ENCODE measurements around the gene HAGH.

HAGH gene

DNA sequence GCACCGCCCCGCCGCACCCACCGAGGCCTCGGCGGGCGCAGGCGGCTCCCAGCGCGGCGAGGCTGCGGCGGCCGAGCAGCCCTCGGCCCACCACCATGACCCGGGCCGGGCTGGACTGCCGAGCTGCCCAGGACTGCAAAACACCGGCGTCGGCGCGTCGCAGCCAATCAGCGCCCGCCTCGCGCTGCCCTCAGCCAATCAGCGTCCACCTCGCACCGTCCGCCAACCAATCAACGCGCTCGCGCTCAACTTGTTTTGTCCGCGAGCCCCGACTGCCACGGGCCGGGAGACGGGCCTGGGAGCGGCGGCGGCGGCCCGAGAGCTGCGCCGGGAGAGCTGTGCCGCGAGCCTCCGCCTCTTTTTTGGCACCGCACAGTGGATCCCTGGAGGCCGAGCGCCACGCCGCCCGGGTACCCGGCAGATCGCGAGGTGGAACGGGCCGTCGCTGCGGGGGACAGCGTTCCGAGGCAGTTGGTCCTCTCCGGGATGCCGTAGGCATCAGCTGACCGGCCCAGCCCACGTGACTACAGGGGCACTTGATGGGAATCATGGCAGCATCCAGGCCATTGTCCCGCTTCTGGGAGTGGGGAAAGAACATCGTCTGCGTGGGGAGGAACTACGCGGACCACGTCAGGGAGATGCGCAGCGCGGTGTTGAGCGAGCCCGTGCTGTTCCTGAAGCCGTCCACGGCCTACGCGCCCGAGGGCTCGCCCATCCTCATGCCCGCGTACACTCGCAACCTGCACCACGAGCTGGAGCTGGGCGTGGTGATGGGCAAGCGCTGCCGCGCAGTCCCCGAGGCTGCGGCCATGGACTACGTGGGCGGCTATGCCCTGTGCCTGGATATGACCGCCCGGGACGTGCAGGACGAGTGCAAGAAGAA lies at the start of gene HAGH, which contains the start of gene FAHD1 (continued):
- TF ChIP-seq GLI2 (tag by site-specific recombination; IDR thresholded peaks at IDR 0.05; ENCODE audit: borderline replicate concordance, low read depth) = no peak
- TF ChIP-seq, protein P1, sequence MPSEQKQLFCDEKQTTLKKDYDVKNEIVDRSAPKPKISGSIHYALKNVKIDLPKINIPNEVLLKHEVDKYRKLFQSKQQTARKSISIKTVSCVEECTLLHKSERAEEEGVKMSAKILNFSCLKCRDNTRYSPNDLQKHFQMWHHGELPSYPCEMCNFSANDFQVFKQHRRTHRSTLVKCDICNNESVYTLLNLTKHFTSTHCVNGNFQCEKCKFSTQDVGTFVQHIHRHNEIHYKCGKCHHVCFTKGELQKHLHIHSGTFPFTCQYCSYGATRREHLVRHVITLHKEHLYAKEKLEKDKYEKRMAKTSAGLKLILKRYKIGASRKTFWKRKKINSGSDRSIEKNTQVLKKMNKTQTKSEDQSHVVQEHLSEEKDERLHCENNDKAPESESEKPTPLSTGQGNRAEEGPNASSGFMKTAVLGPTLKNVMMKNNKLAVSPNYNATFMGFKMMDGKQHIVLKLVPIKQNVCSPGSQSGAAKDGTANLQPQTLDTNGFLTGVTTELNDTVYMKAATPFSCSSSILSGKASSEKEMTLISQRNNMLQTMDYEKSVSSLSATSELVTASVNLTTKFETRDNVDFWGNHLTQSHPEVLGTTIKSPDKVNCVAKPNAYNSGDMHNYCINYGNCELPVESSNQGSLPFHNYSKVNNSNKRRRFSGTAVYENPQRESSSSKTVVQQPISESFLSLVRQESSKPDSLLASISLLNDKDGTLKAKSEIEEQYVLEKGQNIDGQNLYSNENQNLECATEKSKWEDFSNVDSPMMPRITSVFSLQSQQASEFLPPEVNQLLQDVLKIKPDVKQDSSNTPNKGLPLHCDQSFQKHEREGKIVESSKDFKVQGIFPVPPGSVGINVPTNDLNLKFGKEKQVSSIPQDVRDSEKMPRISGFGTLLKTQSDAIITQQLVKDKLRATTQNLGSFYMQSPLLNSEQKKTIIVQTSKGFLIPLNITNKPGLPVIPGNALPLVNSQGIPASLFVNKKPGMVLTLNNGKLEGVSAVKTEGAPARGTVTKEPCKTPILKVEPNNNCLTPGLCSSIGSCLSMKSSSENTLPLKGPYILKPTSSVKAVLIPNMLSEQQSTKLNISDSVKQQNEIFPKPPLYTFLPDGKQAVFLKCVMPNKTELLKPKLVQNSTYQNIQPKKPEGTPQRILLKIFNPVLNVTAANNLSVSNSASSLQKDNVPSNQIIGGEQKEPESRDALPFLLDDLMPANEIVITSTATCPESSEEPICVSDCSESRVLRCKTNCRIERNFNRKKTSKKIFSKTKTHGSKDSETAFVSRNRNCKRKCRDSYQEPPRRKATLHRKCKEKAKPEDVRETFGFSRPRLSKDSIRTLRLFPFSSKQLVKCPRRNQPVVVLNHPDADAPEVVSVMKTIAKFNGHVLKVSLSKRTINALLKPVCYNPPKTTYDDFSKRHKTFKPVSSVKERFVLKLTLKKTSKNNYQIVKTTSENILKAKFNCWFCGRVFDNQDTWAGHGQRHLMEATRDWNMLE (tag by site-specific recombination; conservative IDR thresholded peaks at IDR 0.05; ENCODE audit: low read depth) = no peak; the same call in 1 of the 2 replicates
- no peak for TF ChIP-seq ZNF174 (tag by site-specific recombination; IDR thresholded peaks at IDR 0.05)
- TF ChIP-seq, protein P2, sequence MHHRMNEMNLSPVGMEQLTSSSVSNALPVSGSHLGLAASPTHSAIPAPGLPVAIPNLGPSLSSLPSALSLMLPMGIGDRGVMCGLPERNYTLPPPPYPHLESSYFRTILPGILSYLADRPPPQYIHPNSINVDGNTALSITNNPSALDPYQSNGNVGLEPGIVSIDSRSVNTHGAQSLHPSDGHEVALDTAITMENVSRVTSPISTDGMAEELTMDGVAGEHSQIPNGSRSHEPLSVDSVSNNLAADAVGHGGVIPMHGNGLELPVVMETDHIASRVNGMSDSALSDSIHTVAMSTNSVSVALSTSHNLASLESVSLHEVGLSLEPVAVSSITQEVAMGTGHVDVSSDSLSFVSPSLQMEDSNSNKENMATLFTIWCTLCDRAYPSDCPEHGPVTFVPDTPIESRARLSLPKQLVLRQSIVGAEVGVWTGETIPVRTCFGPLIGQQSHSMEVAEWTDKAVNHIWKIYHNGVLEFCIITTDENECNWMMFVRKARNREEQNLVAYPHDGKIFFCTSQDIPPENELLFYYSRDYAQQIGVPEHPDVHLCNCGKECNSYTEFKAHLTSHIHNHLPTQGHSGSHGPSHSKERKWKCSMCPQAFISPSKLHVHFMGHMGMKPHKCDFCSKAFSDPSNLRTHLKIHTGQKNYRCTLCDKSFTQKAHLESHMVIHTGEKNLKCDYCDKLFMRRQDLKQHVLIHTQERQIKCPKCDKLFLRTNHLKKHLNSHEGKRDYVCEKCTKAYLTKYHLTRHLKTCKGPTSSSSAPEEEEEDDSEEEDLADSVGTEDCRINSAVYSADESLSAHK (tag by site-specific recombination; IDR thresholded peaks at IDR 0.05) = peak; percentile 87
- TF ChIP-seq MZF1 (tag by site-specific recombination; IDR thresholded peaks at IDR 0.05; ENCODE audit: borderline replicate concordance) = no peak
- TF ChIP-seq ZNF837 (tag by site-specific recombination; IDR thresholded peaks at IDR 0.05) = no peak
- TF ChIP-seq, protein P3, sequence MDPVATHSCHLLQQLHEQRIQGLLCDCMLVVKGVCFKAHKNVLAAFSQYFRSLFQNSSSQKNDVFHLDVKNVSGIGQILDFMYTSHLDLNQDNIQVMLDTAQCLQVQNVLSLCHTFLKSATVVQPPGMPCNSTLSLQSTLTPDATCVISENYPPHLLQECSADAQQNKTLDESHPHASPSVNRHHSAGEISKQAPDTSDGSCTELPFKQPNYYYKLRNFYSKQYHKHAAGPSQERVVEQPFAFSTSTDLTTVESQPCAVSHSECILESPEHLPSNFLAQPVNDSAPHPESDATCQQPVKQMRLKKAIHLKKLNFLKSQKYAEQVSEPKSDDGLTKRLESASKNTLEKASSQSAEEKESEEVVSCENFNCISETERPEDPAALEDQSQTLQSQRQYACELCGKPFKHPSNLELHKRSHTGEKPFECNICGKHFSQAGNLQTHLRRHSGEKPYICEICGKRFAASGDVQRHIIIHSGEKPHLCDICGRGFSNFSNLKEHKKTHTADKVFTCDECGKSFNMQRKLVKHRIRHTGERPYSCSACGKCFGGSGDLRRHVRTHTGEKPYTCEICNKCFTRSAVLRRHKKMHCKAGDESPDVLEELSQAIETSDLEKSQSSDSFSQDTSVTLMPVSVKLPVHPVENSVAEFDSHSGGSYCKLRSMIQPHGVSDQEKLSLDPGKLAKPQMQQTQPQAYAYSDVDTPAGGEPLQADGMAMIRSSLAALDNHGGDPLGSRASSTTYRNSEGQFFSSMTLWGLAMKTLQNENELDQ (tag by site-specific recombination; IDR thresholded peaks at IDR 0.05; ENCODE audit: low read depth) = no peak
- TF ChIP-seq MEIS1 (CRISPR knock-in tag; IDR thresholded peaks at IDR 0.05; ENCODE audit: borderline replicate concordance) = peak; percentile 37; the same call in 1 of the 2 replicates
- no peak for TF ChIP-seq ZNF248 (tag by site-specific recombination; IDR thresholded peaks at IDR 0.05)
- TF ChIP-seq ZNF426 (tag by site-specific recombination; IDR thresholded peaks at IDR 0.05) = no peak
- no peak for TF ChIP-seq ZNF366 (tag by site-specific recombination; conservative IDR thresholded peaks at IDR 0.05)
- TF ChIP-seq, protein P4, sequence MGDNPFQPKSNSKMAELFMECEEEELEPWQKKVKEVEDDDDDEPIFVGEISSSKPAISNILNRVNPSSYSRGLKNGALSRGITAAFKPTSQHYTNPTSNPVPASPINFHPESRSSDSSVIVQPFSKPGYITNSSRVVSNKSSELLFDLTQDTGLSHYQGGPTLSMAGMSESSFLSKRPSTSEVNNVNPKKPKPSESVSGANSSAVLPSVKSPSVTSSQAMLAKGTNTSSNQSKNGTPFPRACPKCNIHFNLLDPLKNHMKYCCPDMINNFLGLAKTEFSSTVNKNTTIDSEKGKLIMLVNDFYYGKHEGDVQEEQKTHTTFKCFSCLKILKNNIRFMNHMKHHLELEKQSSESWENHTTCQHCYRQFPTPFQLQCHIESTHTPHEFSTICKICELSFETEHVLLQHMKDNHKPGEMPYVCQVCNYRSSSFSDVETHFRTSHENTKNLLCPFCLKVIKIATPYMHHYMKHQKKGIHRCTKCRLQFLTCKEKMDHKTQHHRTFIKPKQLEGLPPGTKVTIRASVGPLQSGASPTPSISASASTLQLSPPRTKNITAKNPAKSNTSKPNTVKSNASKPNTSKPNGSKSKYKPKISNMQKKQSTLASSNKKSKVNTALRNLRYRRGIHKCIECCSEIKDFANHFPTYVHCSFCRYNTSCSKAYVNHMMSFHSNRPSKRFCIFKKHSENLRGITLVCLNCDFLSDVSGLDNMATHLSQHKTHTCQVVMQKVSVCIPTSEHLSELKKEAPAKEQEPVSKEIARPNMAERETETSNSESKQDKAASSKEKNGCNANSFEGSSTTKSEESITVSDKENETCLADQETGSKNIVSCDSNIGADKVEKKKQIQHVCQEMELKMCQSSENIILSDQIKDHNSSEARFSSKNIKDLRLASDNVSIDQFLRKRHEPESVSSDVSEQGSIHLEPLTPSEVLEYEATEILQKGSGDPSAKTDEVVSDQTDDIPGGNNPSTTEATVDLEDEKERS (tag by site-specific recombination; IDR thresholded peaks at IDR 0.05) = no peak
- TF ChIP-seq ZNF132 (tag by site-specific recombination; IDR thresholded peaks at IDR 0.05; ENCODE audit: borderline replicate concordance) = no peak
- TF ChIP-seq ZNF24 (tag by site-specific recombination; IDR thresholded peaks at IDR 0.05) = peak; percentile 100
- TF ChIP-seq, protein P5, sequence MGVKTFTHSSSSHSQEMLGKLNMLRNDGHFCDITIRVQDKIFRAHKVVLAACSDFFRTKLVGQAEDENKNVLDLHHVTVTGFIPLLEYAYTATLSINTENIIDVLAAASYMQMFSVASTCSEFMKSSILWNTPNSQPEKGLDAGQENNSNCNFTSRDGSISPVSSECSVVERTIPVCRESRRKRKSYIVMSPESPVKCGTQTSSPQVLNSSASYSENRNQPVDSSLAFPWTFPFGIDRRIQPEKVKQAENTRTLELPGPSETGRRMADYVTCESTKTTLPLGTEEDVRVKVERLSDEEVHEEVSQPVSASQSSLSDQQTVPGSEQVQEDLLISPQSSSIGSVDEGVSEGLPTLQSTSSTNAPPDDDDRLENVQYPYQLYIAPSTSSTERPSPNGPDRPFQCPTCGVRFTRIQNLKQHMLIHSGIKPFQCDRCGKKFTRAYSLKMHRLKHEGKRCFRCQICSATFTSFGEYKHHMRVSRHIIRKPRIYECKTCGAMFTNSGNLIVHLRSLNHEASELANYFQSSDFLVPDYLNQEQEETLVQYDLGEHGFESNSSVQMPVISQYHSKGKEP (tag by site-specific recombination; IDR thresholded peaks at IDR 0.05) = peak; percentile 48; the same call in 1 of the 2 replicates
- TF ChIP-seq ZNF239 (tag by site-specific recombination; IDR thresholded peaks at IDR 0.05) = peak; percentile 83
- TF ChIP-seq ZNF140 (tag by site-specific recombination; IDR thresholded peaks at IDR 0.05) = no peak
- no peak for TF ChIP-seq ZNF211 (tag by site-specific recombination; IDR thresholded peaks at IDR 0.05; ENCODE audit: low read depth)
- TF ChIP-seq, protein P6, sequence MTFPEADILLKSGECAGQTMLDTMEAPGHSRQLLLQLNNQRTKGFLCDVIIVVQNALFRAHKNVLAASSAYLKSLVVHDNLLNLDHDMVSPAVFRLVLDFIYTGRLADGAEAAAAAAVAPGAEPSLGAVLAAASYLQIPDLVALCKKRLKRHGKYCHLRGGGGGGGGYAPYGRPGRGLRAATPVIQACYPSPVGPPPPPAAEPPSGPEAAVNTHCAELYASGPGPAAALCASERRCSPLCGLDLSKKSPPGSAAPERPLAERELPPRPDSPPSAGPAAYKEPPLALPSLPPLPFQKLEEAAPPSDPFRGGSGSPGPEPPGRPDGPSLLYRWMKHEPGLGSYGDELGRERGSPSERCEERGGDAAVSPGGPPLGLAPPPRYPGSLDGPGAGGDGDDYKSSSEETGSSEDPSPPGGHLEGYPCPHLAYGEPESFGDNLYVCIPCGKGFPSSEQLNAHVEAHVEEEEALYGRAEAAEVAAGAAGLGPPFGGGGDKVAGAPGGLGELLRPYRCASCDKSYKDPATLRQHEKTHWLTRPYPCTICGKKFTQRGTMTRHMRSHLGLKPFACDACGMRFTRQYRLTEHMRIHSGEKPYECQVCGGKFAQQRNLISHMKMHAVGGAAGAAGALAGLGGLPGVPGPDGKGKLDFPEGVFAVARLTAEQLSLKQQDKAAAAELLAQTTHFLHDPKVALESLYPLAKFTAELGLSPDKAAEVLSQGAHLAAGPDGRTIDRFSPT (tag by site-specific recombination; IDR thresholded peaks at IDR 0.05) = peak; percentile 96
- TF ChIP-seq ZNF121 (tag by site-specific recombination; IDR thresholded peaks at IDR 0.05) = peak; percentile 72; the same call in 1 of the 2 replicates
- TF ChIP-seq ZNF404 (tag by site-specific recombination; IDR thresholded peaks at IDR 0.05) = no peak

All from HEK293 (cell line).